ENCODE measurements around the gene PLCD1.

DNA sequence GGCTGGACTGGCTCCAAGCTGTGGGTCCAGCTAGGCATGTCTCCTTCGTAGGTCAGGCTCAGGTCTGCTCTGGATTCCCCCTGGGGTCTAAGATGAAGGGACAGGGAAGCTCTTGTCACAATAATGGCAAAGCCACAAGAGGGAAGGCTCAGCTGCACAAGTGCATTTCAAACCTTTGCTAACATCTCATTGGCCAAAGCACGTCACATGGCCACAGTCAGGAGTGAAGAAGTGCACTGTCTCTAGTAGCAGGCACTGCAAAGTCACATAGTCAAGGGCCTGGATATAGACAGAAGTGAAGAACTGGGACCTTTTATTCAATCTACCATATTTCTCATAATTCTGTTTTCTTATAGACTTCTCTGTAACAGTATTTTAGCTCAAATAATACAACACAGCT lies 29.7 kb upstream of the PLCD1 start:
- TF ChIP-seq RARB (CRISPR knock-in tag; IDR thresholded peaks at IDR 0.05) (no peak), ZNF565 (CRISPR knock-in tag; conservative IDR thresholded peaks at IDR 0.05; ENCODE audit: low read depth) (no peak), BACH2 (CRISPR knock-in tag; IDR thresholded peaks at IDR 0.05; ENCODE audit: borderline replicate concordance) (no peak), ESRRG (CRISPR knock-in tag; IDR thresholded peaks at IDR 0.05) (no peak), ZFP30 (CRISPR knock-in tag; IDR thresholded peaks at IDR 0.05) (no peak), ARNTL (CRISPR knock-in tag; IDR thresholded peaks at IDR 0.05; ENCODE audit: borderline replicate concordance, low read depth) (no peak), ZNF8 (CRISPR knock-in tag; IDR thresholded peaks at IDR 0.05) (no peak), SNAI2 (CRISPR knock-in tag; IDR thresholded peaks at IDR 0.05) (no peak), TOX (CRISPR knock-in tag; IDR thresholded peaks at IDR 0.05; ENCODE audit: borderline replicate concordance) (no peak), POU6F1 (CRISPR knock-in tag; IDR thresholded peaks at IDR 0.05; ENCODE audit: borderline replicate concordance, low read depth) (no peak), ZFP3 (CRISPR knock-in tag; IDR thresholded peaks at IDR 0.05) (no peak)
- TF ChIP-seq, protein P1, sequence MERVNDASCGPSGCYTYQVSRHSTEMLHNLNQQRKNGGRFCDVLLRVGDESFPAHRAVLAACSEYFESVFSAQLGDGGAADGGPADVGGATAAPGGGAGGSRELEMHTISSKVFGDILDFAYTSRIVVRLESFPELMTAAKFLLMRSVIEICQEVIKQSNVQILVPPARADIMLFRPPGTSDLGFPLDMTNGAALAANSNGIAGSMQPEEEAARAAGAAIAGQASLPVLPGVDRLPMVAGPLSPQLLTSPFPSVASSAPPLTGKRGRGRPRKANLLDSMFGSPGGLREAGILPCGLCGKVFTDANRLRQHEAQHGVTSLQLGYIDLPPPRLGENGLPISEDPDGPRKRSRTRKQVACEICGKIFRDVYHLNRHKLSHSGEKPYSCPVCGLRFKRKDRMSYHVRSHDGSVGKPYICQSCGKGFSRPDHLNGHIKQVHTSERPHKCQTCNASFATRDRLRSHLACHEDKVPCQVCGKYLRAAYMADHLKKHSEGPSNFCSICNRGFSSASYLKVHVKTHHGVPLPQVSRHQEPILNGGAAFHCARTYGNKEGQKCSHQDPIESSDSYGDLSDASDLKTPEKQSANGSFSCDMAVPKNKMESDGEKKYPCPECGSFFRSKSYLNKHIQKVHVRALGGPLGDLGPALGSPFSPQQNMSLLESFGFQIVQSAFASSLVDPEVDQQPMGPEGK (CRISPR knock-in tag; IDR thresholded peaks at IDR 0.05; ENCODE audit: borderline replicate concordance), result no peak
- TF ChIP-seq, protein P2, sequence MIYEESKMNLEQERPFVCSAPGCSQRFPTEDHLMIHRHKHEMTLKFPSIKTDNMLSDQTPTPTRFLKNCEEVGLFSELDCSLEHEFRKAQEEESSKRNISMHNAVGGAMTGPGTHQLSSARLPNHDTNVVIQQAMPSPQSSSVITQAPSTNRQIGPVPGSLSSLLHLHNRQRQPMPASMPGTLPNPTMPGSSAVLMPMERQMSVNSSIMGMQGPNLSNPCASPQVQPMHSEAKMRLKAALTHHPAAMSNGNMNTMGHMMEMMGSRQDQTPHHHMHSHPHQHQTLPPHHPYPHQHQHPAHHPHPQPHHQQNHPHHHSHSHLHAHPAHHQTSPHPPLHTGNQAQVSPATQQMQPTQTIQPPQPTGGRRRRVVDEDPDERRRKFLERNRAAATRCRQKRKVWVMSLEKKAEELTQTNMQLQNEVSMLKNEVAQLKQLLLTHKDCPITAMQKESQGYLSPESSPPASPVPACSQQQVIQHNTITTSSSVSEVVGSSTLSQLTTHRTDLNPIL (CRISPR knock-in tag; IDR thresholded peaks at IDR 0.05; ENCODE audit: low read depth), result no peak

Data from SK-N-SH treated with all-trans-retinoic acid at 6 μM for 48 hours (cell line).